OCI-M1 (cell line): ENCODE data around the gene TTC12.
"Not testable (repeated sequence)": the region's sequence is repeated elsewhere in the genome, so short reads cannot be mapped to it uniquely, and the experiment has no call there.

ENCODE experiments used
- DNase-seq: peaks from one replicate; lab custom pipeline; 2025; lab: John Stamatoyannopoulos, UW

The TTC12 gene

GRCh38 chr11:113286009-113286408 is 28.4 kb upstream of the TTC12 start:
- DNase-seq: no peak

- no peak for DNase-seq
Observed at GRCh38 chr11:113286509-113287497, 27.6 kb upstream of the TTC12 start.

- no peak for DNase-seq
Observed at GRCh38 chr11:113287801-113288200, 26.6 kb upstream of the TTC12 start.

- DNase-seq: no peak
Observed at GRCh38 chr11:113288286-113288863, 26.0 kb upstream of the TTC12 start.

GRCh38 chr11:113289431-113290187 is 24.8 kb upstream of the TTC12 start:
- peak; percentile 84 for DNase-seq

- no peak for DNase-seq
Observed at GRCh38 chr11:113293936-113294335, 20.4 kb upstream of the TTC12 start.

- no peak for DNase-seq
Observed at GRCh38 chr11:113295993-113296392, 18.4 kb upstream of the TTC12 start.

- peak; percentile 15 for DNase-seq
Observed at GRCh38 chr11:113296447-113297205, 17.8 kb upstream of the TTC12 start.

- DNase-seq: not testable (repeated sequence)
Observed at GRCh38 chr11:113298496-113298895, 15.9 kb upstream of the TTC12 start.

- DNase-seq: no peak
Observed at GRCh38 chr11:113304916-113305315, 9.5 kb upstream of the TTC12 start.

- peak; percentile 83 for DNase-seq
Observed at GRCh38 chr11:113305440-113306336, 8.7 kb upstream of the TTC12 start.

GRCh38 chr11:113308601-113309000 is 5.8 kb upstream of the TTC12 start:
- DNase-seq: no peak

- DNase-seq: no peak
Observed at GRCh38 chr11:113311536-113311935, 2.8 kb upstream of the TTC12 start.

- no peak for DNase-seq
Observed at GRCh38 chr11:113313601-113314000, 782 bp upstream of the TTC12 start.

GRCh38 chr11:113314065-113314388 is 356 bp upstream of the TTC12 start:
- DNase-seq: no peak

GRCh38 chr11:113315811-113316210 is 1.4 kb downstream of the TTC12 start:
- no peak for DNase-seq

GRCh38 chr11:113316256-113316655 is 1.9 kb downstream of the TTC12 start:
- DNase-seq: no peak

GRCh38 chr11:113317339-113317738 is 3.0 kb downstream of the TTC12 start:
- no peak for DNase-seq

GRCh38 chr11:113319085-113319484 is 4.7 kb downstream of the TTC12 start:
- no peak for DNase-seq

GRCh38 chr11:113322158-113322557 is 7.8 kb downstream of the TTC12 start:
- no peak for DNase-seq

- DNase-seq: no peak
Observed at GRCh38 chr11:113324250-113324649, 9.9 kb downstream of the TTC12 start.
